Tibial nerve (tissue), 3 donors: Measurements from ENCODE around the gene PDHX.

ENCODE experiments used
- POLR2A ChIP-seq, 2 donors: fragments of 450-650 bp; IDR thresholded peaks; one replicate each; pipeline ENCODE4 v1.6.1; 2017; ENCODE audit warnings: antibody characterized with exemption in 2 of 2, mild to moderate bottlenecking in 2 of 2, moderate library complexity in 2 of 2
- TF ChIP-seq, protein P1 (sequence below), 5 experiments: fragments of 200-600 bp in 3 of 5; fragments of 450-650 bp in 2 of 5; sonication (generic) in 3 of 5; IDR thresholded peaks; one replicate each; pipeline ENCODE4 v1.5.1; 2016 to 2019; ENCODE audit warnings: antibody characterized with exemption in 5 of 5, mild to moderate bottlenecking in 3 of 5, moderate library complexity in 2 of 5

DNA sequence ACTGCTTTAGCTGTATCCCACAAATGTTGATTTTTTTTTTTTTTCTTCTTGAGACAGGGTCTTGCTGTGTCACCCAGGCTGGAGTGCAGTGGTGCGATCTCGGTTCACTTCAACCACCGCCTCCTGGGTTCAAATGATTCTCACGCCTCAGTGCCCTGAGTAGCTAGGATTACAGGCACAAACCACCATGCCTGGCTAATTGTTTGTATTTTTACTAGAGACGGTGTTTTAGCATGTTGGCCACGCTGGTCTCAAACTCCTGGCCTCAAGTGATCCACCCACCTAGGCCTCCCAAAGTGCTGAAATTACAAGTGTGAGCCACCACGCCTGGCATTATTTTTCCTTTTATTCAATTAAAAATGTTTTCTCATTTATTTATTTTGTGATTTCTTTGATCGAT lies 55.9 kb downstream of the PDHX start:
- TF ChIP-seq, protein P1, sequence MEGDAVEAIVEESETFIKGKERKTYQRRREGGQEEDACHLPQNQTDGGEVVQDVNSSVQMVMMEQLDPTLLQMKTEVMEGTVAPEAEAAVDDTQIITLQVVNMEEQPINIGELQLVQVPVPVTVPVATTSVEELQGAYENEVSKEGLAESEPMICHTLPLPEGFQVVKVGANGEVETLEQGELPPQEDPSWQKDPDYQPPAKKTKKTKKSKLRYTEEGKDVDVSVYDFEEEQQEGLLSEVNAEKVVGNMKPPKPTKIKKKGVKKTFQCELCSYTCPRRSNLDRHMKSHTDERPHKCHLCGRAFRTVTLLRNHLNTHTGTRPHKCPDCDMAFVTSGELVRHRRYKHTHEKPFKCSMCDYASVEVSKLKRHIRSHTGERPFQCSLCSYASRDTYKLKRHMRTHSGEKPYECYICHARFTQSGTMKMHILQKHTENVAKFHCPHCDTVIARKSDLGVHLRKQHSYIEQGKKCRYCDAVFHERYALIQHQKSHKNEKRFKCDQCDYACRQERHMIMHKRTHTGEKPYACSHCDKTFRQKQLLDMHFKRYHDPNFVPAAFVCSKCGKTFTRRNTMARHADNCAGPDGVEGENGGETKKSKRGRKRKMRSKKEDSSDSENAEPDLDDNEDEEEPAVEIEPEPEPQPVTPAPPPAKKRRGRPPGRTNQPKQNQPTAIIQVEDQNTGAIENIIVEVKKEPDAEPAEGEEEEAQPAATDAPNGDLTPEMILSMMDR (IDR thresholded peaks at IDR 0.05), result no peak
- no peak for TF ChIP-seq POLR2A (IDR thresholded peaks at IDR 0.05)
